Central memory CD8-positive, alpha-beta T cell (primary cell): ENCODE measurements around the gene C10orf105.

Source experiments
- ATAC-seq: fragments of 150-1000 bp; cut with Tn5 transposase; replicated peaks from 2 replicates; pipeline ENCODE4 v1.10.0; 2022; ENCODE audit warnings: mild to moderate bottlenecking, moderate FRiP score, moderate number of reproducible peaks; ENCODE audit not compliant: poor library complexity, severe bottlenecking; ENCODE audit errors: extremely low read depth
- DNase-seq, 2 donors: peaks; one replicate each; pipeline ENCODE4 v3.0.0; 2021; ENCODE audit warnings: low spot score in 2 of 2
- H3K27ac Mint-ChIP-seq: one replicate; pipeline ENCODE4 v1.8.0; 2022; ENCODE audit warnings: low read depth, mild to moderate bottlenecking, moderate library complexity, mixed read lengths
- H3K27me3 Mint-ChIP-seq: one replicate; pipeline ENCODE4 v1.8.0; 2022; ENCODE audit warnings: mixed read lengths
- H3K36me3 Mint-ChIP-seq: one replicate; pipeline ENCODE4 v1.8.0; 2022; ENCODE audit warnings: mild to moderate bottlenecking, moderate library complexity, mixed read lengths; ENCODE audit not compliant: insufficient read depth
- H3K4me1 Mint-ChIP-seq: one replicate; pipeline ENCODE4 v1.8.0; 2022; ENCODE audit warnings: mixed read lengths
- H3K4me3 Mint-ChIP-seq: one replicate; pipeline ENCODE4 v1.8.0; 2022; ENCODE audit warnings: mild to moderate bottlenecking, moderate library complexity, mixed read lengths
- H3K9me3 Mint-ChIP-seq: one replicate; pipeline ENCODE4 v1.8.0; 2022; ENCODE audit warnings: mixed read lengths

C10orf105 gene

GRCh38 chr10:71739358-71739900 is 19.9 kb upstream of the C10orf105 start:
- DNase-seq (no peak), ATAC-seq (no peak)
- Mint-ChIP-seq H3K4me3 (peak overlapping the region; percentile 50), H3K9me3 (no peaks in the 10 kb centered on the region), H3K27ac (peak overlapping the region; percentile 76), H3K27me3 (no peaks in the 10 kb centered on the region), H3K36me3 (peaks cover 11% of the 10 kb centered on the region), H3K4me1 (peaks cover 94% of the 10 kb centered on the region)

- ATAC-seq = no peak
- Mint-ChIP-seq H3K4me3 (no peak overlapping the region), H3K4me1 (peaks cover 97% of the 10 kb centered on the region), H3K9me3 (no peaks in the 10 kb centered on the region), H3K27ac (peak overlapping the region; percentile 79), H3K27me3 (no peaks in the 10 kb centered on the region), H3K36me3 (peaks cover 8% of the 10 kb centered on the region)
- no peak for DNase-seq
These were observed 18.2 kb upstream of the C10orf105 start for GRCh38 chr10:71737834-71738197.

- Mint-ChIP-seq H3K27me3 (no peaks in the 10 kb centered on the region), H3K4me1 (peaks cover 97% of the 10 kb centered on the region), H3K36me3 (peaks cover 6% of the 10 kb centered on the region), H3K4me3 (no peak overlapping the region), H3K9me3 (no peaks in the 10 kb centered on the region), H3K27ac (peak overlapping the region; percentile 96)
- ATAC-seq = no peak
- DNase-seq = no peak
These were observed 17.6 kb upstream of the C10orf105 start for GRCh38 chr10:71737001-71737833.

- peaks cover 5% of the 10 kb centered on the region for H3K36me3 Mint-ChIP-seq
- H3K4me3 Mint-ChIP-seq = peak overlapping the region; percentile 64
- no peaks in the 10 kb centered on the region for H3K9me3 Mint-ChIP-seq
- ATAC-seq = peak; percentile 16
- peaks cover 92% of the 10 kb centered on the region for H3K4me1 Mint-ChIP-seq
- no peak for DNase-seq
- H3K27me3 Mint-ChIP-seq = no peaks in the 10 kb centered on the region
- peak overlapping the region; percentile 96 for H3K27ac Mint-ChIP-seq
These were observed 17.0 kb upstream of the C10orf105 start for GRCh38 chr10:71736570-71736952.

- peaks cover 5% of the 10 kb centered on the region for H3K36me3 Mint-ChIP-seq
These were observed 16.4 kb upstream of the C10orf105 start for GRCh38 chr10:71735709-71736569.

GRCh38 chr10:71734797-71735196 is 15.2 kb upstream of the C10orf105 start:
- peak overlapping the region; percentile 64 for H3K4me3 Mint-ChIP-seq
- peaks cover 74% of the 10 kb centered on the region for H3K4me1 Mint-ChIP-seq
- no peak for DNase-seq
- no peaks in the 10 kb centered on the region for H3K27me3 Mint-ChIP-seq
- no peaks in the 10 kb centered on the region for H3K9me3 Mint-ChIP-seq
- H3K27ac Mint-ChIP-seq = peak overlapping the region; percentile 96
- H3K36me3 Mint-ChIP-seq = peaks cover 5% of the 10 kb centered on the region
- no peak for ATAC-seq

More at GRCh38 chr10:71735709-71736569, 16.4 kb upstream of the C10orf105 start:
- Mint-ChIP-seq H3K9me3 (no peaks in the 10 kb centered on the region), H3K4me3 (peak overlapping the region; percentile 64), H3K27ac (peak overlapping the region; percentile 96), H3K27me3 (no peaks in the 10 kb centered on the region), H3K4me1 (peaks cover 86% of the 10 kb centered on the region)
- ATAC-seq = peak; percentile 94
- DNase-seq = peak in 1 of 2 donors; percentile 51

- H3K27ac Mint-ChIP-seq = no peak overlapping the region
- H3K4me3 Mint-ChIP-seq = peak overlapping the region; percentile 31
These were observed 12.2 kb upstream of the C10orf105 start for GRCh38 chr10:71731791-71732190.

GRCh38 chr10:71729161-71729636 is 9.6 kb upstream of the C10orf105 start:
- peaks cover 62% of the 10 kb centered on the region for H3K4me1 Mint-ChIP-seq
- ATAC-seq (no peak), DNase-seq (no peak)
- H3K36me3 Mint-ChIP-seq = peaks cover 13% of the 10 kb centered on the region
- H3K27ac Mint-ChIP-seq = peak overlapping the region; percentile 95
- no peaks in the 10 kb centered on the region for H3K27me3 Mint-ChIP-seq
- no peak overlapping the region for H3K4me3 Mint-ChIP-seq
- H3K9me3 Mint-ChIP-seq = no peaks in the 10 kb centered on the region

More at GRCh38 chr10:71731791-71732190, 12.2 kb upstream of the C10orf105 start:
- H3K9me3 Mint-ChIP-seq = no peaks in the 10 kb centered on the region
- ATAC-seq = no peak
- no peaks in the 10 kb centered on the region for H3K27me3 Mint-ChIP-seq
- no peak for DNase-seq
- H3K36me3 Mint-ChIP-seq = peaks cover 9% of the 10 kb centered on the region
- peaks cover 71% of the 10 kb centered on the region for H3K4me1 Mint-ChIP-seq

- H3K4me1 Mint-ChIP-seq = peaks cover 59% of the 10 kb centered on the region
- DNase-seq (peak; percentile 60 to 84), ATAC-seq (peak; percentile 78)
- peak overlapping the region; percentile 47 for H3K4me3 Mint-ChIP-seq
- peaks cover 13% of the 10 kb centered on the region for H3K36me3 Mint-ChIP-seq
- H3K27ac Mint-ChIP-seq = peak overlapping the region; percentile 95
- H3K27me3 Mint-ChIP-seq = no peaks in the 10 kb centered on the region
- no peaks in the 10 kb centered on the region for H3K9me3 Mint-ChIP-seq
These were observed 8.5 kb upstream of the C10orf105 start for GRCh38 chr10:71727738-71728737.

GRCh38 chr10:71727105-71727737 is 7.6 kb upstream of the C10orf105 start:
- Mint-ChIP-seq H3K27ac (peak overlapping the region; percentile 95), H3K9me3 (no peaks in the 10 kb centered on the region), H3K4me1 (peaks cover 58% of the 10 kb centered on the region), H3K27me3 (no peaks in the 10 kb centered on the region), H3K36me3 (peaks cover 12% of the 10 kb centered on the region), H3K4me3 (peak overlapping the region; percentile 47)
- DNase-seq (peak; percentile 53 to 71), ATAC-seq (peak; percentile 63)

GRCh38 chr10:71726580-71727104 is 7.1 kb upstream of the C10orf105 start:
- peak overlapping the region; percentile 47 for H3K4me3 Mint-ChIP-seq
- H3K36me3 Mint-ChIP-seq = peaks cover 10% of the 10 kb centered on the region
- no peaks in the 10 kb centered on the region for H3K27me3 Mint-ChIP-seq
- peak; percentile 45 for ATAC-seq
- peak overlapping the region; percentile 95 for H3K27ac Mint-ChIP-seq
- DNase-seq = peak in 1 of 2 donors; percentile 36
- peaks cover 63% of the 10 kb centered on the region for H3K4me1 Mint-ChIP-seq
- no peaks in the 10 kb centered on the region for H3K9me3 Mint-ChIP-seq
